Esophagus squamous epithelium (tissue), 4 donors: ENCODE measurements around the gene RDH5.

Experiments
- POLR2A ChIP-seq, 4 donors: fragments of 450-650 bp; IDR thresholded peaks; one replicate each; pipeline ENCODE4 v1.6.1; 2017; ENCODE audit warnings: antibody characterized with exemption in 4 of 4, mild to moderate bottlenecking in 4 of 4, moderate library complexity in 3 of 4
- TF ChIP-seq, protein P1 (sequence below), 6 experiments: fragments of 450-650 bp in 4 of 6; fragments of 200-600 bp in 2 of 6; sonication (generic) in 2 of 6; IDR thresholded peaks; one replicate each; pipeline ENCODE4 v1.5.1; 2016 to 2019; ENCODE audit warnings: antibody characterized with exemption in 6 of 6, mild to moderate bottlenecking in 4 of 6, moderate library complexity in 4 of 6

DNA sequence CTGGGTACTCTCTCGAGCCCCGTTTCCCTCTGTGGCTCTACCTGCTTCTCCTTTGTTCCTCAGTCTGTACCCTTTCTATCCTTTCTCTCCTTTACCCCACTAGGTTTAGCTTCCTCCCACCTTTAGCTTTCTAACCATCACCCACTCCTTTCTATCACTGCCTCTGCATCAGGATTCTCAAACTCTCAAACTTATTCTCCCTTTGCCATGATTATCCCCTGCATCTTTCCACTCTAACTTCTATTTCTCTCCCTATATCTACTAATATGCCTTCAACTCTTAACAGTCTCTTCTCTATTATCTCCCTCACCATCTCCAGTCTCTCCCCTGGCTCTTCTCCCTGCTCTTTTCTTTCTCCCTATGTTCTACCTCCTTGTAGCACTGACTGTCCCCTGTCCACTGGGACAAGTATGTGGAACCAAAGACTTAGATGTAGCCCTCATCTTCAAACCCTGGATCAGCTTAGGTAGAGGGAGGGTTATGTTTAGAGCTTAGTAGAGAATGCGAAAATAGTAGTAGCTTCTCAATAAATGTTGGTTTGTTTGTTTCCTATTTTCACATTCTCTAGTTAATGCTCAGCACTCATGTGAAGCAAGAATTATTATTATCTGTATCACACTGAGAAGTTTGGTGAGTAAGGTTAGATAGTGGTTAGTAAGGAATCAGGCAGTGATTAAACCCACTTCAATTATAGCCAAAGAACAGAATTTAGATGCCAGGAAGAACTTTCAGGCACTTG, 26.1 kb downstream of the RDH5 start:
- TF ChIP-seq, protein P1, sequence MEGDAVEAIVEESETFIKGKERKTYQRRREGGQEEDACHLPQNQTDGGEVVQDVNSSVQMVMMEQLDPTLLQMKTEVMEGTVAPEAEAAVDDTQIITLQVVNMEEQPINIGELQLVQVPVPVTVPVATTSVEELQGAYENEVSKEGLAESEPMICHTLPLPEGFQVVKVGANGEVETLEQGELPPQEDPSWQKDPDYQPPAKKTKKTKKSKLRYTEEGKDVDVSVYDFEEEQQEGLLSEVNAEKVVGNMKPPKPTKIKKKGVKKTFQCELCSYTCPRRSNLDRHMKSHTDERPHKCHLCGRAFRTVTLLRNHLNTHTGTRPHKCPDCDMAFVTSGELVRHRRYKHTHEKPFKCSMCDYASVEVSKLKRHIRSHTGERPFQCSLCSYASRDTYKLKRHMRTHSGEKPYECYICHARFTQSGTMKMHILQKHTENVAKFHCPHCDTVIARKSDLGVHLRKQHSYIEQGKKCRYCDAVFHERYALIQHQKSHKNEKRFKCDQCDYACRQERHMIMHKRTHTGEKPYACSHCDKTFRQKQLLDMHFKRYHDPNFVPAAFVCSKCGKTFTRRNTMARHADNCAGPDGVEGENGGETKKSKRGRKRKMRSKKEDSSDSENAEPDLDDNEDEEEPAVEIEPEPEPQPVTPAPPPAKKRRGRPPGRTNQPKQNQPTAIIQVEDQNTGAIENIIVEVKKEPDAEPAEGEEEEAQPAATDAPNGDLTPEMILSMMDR (IDR thresholded peaks at IDR 0.05): no peak
- no peak for TF ChIP-seq POLR2A (IDR thresholded peaks at IDR 0.05)
